Heart right ventricle (tissue), 16 donors: ENCODE measurements around the gene COL4A3. TPM values are rescaled to one million over a fixed set of nuclear protein-coding genes. Genes with fewer than 3 reads are reported as not detected.
"Not testable (repeated sequence)": the region's sequence is repeated elsewhere in the genome, so short reads cannot be mapped to it uniquely, and the experiment has no call there.

Experiments used
- ATAC-seq, 8 donors: fragments of 200-7000 bp; cut with Tn5 transposase; one replicate each; pipeline ENCODE4 v1.9.1; 2020; ENCODE audit warnings: mild to moderate bottlenecking in 8 of 8, moderate library complexity in 8 of 8, moderate number of reproducible peaks in 1 of 8
- DNase-seq, 2 donors: peaks; one replicate each; pipeline ENCODE4 v3.0.0-alpha.2; 2020
- H3K27ac ChIP-seq, 10 donors: fragments of 200-600 bp; sonication (generic) in 2 of 10; one replicate each; pipeline versions ENCODE4 v1.5.0 to v1.8.0; 2020 to 2022; ENCODE audit warnings: mild to moderate bottlenecking in 3 of 10
- H3K27me3 ChIP-seq, 7 donors: fragments of 200-600 bp; one replicate each; pipeline ENCODE4 v1.8.0; 2021 to 2022; ENCODE audit warnings: mild to moderate bottlenecking in 2 of 7
- H3K36me3 ChIP-seq, 9 donors: fragments of 200-600 bp; sonication (generic) in 1 of 9; one replicate each; pipeline versions ENCODE4 v1.5.0 to v1.8.0; 2020 to 2022; ENCODE audit warnings: mild to moderate bottlenecking in 2 of 9
- H3K4me1 ChIP-seq, 9 donors: fragments of 200-600 bp; sonication (generic) in 1 of 9; one replicate each; pipeline versions ENCODE4 v1.5.0 to v1.8.0; 2020 to 2022; ENCODE audit warnings: mild to moderate bottlenecking in 4 of 9
- H3K4me3 ChIP-seq, 10 donors: fragments of 200-600 bp; sonication (generic) in 2 of 10; one replicate each; pipeline versions ENCODE4 v1.5.0 to v1.8.0; 2020 to 2022; ENCODE audit warnings: mild to moderate bottlenecking in 7 of 10, moderate library complexity in 2 of 10
- H3K9me3 ChIP-seq, 11 donors: fragments of 200-600 bp in 10 of 11; sonication (generic) in 2 of 11; one replicate each; pipeline versions ENCODE4 v1.5.0 to v1.8.0; 2013 to 2022; ENCODE audit warnings: mild to moderate bottlenecking in 2 of 11, control low read depth in 1 of 11, moderate library complexity in 1 of 11
- WGBS, 2 donors: extraction: QIAGEN DNeasy Blood & Tissue Kit; methylation state at CpG; one replicate each; pipeline ENCODE4 v1.1.7; 2013; ENCODE audit warnings: inconsistent platforms in 1 of 2; 5-methylcytosine and 5-hydroxymethylcytosine counted together
- intact Hi-C, 10 donors: fragments of 100-400 bp; cut with DNase I; formaldehyde crosslinking; loops; one replicate each; pipeline versions ENCODE4 v1.11.1 to v1.14.2; 2022
- polyA plus RNA-seq, 2 donors: library from polyadenylated mRNA; stranded (reverse); fragments of 200-250 nt; gene quantifications; one replicate each; pipeline ENCODE4 v1.2.3, GENCODE V29; 2013
- total RNA-seq, 10 donors: library from RNA; stranded (reverse); fragmentation: NEBNext Ultra II Directional in 3 of 10; extraction: Animal tissue kit (Norgen Biotek cat#: 25700) in 3 of 10; gene quantifications; one replicate each; pipeline versions ENCODE4 v1.2.1 to v1.2.4, GENCODE V29; 2021 to 2023
- TF ChIP-seq, protein P1 (sequence below), 9 donors: fragments of 200-600 bp; sonication (generic) in 2 of 9; IDR thresholded peaks; one replicate each; pipeline versions ENCODE4 v1.5.0 to v1.8.0; 2021 to 2022; ENCODE audit warnings: antibody characterized with exemption in 9 of 9, mild to moderate bottlenecking in 5 of 9, moderate library complexity in 1 of 9
- donor health status: Arrhythmogenic right ventricular cardiomyopathy.
- donor health status: ischemic (EF 13 %, LVEDD 7.1; RV severe dilation, severe dysfunction).
- donor health status: healthy with polysubstance abuse.
- donor health status: DM: no; HTN: yes; CAD: no.
- donor health status: DM: no; HTN: no; CAD: no.
- donor health status: ischemic (EF 25% LVEDD 6.9; RV normal size, moderate dysfunction).
- donor health status: ischemic (EF 25% LVEDD 5.7; RV mildly dilated, moderate dysfunction).
- donor health status: healthy.
- donor health status: DM: yes; HTN: yes; CAD: no.
- donor health status: Ischemic cardiomyopathy.
- donor health status: ischemic (EF 35%, LVEDD 5.7; RV mildly dilated, moderate dysfunction).
- donor health status: nonischemic (EF 11% LVEDD 7.7; RV severe dilation, severe dysfunction).
- donor health status: DM: yes; HTN: yes; CAD: no.
- donor health status: PGD.
- donor health status: ischemic (EF 29% LVEDD 5.4; RV normal size, mild dysfunction).
- donor health status: nonischemic (EF 23%, LVEDD 6.1; RV moderate dilation, normal function).

The COL4A3 gene
- total and polyA plus RNA-seq, 12 donors = 0.91 to 6.2 (median 2.3) TPM

DNA sequence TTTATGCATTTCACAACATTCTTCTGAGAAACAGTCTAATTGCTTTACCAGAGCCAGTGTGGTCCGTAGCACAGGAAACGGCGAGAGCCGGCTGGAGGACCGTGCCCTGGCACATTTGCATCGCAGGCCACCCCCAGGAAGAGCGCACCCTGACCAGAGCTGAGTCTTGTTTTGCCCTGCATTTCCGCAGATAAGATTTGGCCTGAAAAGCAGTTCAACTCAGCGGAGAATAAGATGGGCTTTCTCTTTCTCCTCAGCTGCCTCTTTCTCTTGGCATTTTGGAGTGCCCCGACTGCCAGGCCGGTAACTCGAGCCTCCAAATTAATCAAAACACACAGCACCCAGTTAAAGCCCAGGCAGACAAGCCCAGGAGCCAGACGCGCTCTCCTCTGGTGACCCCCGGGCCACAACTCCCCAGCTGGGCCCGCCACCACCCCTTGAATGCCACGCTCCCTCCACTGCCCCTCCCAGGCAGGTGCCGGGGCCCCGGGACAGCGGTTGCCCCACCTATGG lies 883 bp upstream of the COL4A3 start:
- peaks cover 0 to 12% (median 0%) of the 10 kb centered on the region in 11 donors for H3K9me3 ChIP-seq
- H3K36me3 ChIP-seq = no peaks in the 10 kb centered on the region
- peak overlapping the region; percentile 60 to 88 (median 76) for H3K27ac ChIP-seq
- peak overlapping the region; percentile 64 to 83 (median 72) for H3K4me3 ChIP-seq
- 0 to 1% methylated on average over 20 of the region's 20 CpGs for WGBS, 2 donors
- peaks cover 0 to 36% (median 10%) of the 10 kb centered on the region in 7 donors for H3K27me3 ChIP-seq
- intact Hi-C loops = no loop called here
- H3K4me1 ChIP-seq = peaks cover 0 to 25% (median 3%) of the 10 kb centered on the region in 9 donors
- DNase-seq (no peak), ATAC-seq (peak; percentile 4 to 62 (median 54))
- TF ChIP-seq, protein P1, sequence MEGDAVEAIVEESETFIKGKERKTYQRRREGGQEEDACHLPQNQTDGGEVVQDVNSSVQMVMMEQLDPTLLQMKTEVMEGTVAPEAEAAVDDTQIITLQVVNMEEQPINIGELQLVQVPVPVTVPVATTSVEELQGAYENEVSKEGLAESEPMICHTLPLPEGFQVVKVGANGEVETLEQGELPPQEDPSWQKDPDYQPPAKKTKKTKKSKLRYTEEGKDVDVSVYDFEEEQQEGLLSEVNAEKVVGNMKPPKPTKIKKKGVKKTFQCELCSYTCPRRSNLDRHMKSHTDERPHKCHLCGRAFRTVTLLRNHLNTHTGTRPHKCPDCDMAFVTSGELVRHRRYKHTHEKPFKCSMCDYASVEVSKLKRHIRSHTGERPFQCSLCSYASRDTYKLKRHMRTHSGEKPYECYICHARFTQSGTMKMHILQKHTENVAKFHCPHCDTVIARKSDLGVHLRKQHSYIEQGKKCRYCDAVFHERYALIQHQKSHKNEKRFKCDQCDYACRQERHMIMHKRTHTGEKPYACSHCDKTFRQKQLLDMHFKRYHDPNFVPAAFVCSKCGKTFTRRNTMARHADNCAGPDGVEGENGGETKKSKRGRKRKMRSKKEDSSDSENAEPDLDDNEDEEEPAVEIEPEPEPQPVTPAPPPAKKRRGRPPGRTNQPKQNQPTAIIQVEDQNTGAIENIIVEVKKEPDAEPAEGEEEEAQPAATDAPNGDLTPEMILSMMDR (IDR thresholded peaks at IDR 0.05) = no peak

DNA sequence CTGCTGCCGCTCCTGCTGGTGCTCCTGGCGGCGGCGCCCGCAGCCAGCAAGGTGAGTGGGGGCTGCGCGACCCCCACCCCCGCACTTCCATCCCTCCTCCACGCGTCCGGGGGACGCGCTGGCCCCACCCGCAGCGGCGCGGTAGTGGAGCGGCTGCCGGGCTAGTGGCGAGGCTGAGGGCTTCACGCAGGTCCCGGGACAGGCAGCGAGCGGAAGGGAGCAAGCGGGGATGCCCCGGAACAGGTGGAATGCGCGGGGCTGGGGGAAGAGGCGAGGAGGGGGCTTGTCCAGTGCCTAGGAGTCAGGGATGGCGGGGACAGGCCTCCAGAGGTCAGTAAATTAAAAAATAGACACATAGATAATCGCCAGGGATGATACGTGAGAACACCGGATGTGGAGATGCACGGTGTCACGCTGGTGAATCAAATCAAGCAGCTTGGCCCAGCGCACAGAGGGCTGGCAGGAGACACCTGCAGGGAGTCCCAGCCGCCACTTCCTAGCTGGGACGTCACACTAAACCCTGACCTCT lies 403 bp downstream of the COL4A3 start:
- TF ChIP-seq, protein P1 (IDR thresholded peaks at IDR 0.05) = no peak
- intact Hi-C loops = no loop called here
- H3K36me3 ChIP-seq = no peaks in the 10 kb centered on the region
- DNase-seq = peak in 1 of 2 donors; percentile 20
- peaks cover 0 to 36% (median 10%) of the 10 kb centered on the region in 7 donors for H3K27me3 ChIP-seq
- WGBS, 2 donors = 2% methylated on average over 36 to 38 of the region's 38 CpGs
- H3K4me1 ChIP-seq = peaks cover 0 to 25% (median 3%) of the 10 kb centered on the region in 9 donors
- H3K27ac ChIP-seq = peak overlapping the region; percentile 34 to 88 (median 76)
- peak in 6 of 8 donors; percentile 15 to 52 (median 39) for ATAC-seq
- H3K4me3 ChIP-seq = peak overlapping the region; percentile 64 to 83 (median 72)
- H3K9me3 ChIP-seq = peaks cover 0 to 10% (median 0%) of the 10 kb centered on the region in 11 donors

DNA sequence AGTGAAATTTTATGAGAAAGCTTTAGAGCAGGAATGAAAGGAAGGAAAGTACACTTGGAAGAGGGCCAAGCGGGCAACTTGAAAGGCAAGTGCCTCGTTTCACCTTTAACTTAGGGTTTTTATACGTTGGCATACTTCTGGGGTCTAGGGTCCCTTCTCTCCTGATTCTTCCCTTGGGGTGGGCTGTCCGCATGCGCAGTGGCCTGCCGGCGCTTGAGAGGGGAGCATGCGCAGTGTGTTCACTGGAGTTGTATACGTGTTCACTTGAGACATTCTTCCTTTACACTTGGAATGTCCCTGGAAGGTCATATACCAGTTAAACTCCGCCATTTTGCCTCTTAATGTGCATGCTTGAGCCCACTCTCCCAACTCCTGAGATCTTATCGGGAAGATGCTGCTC lies 7.4 kb downstream of the COL4A3 start:
- DNase-seq, ATAC-seq, H3K9me3 ChIP-seq, H3K27ac ChIP-seq, intact Hi-C loops, H3K27me3 ChIP-seq, H3K4me3 ChIP-seq, H3K36me3 ChIP-seq, H3K4me1 ChIP-seq: not testable (repeated sequence)
- WGBS, 2 donors = 91 to 92% methylated on average over 11 of the region's 11 CpGs

DNA sequence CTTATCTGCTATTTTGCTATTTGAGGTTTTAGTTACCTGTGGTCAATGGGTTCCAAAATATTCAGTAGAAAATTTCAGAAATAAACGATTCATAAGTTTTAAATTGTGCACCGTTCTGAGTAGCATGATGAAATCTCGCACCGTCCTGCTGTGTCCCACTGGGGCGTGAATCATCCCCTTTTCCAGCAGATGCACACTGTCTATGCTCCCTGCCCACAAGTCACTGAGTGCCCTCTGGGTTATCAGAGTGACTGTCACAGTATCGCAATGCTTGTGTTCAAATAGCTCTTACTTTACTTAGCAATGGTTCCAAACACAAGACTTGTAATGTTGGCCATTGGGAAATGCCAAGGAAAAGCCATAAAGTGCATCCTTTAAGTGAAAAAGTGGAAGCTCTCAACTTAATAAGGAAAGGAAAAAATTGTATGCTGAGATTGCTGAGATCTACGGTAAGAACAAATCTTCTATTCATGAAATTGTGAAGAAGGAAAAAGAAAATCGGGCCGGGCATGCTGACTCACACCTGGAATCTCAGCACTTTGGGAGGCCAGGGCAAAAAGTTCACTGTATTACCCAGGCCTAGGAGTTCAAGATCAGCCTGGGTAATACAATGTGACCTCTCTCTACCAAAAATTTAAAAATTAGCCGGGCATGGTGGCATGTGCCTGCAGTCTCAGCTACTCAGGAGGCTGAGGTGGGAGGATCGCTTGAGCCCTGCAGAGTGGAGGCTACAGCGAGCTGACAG lies 13.3 kb downstream of the COL4A3 start:
- DNase-seq = no peak
- intact Hi-C loops = no loop called here
- no peak for ATAC-seq
- Histone ChIP-seq H3K9me3 (no peaks in the 10 kb centered on the region), H3K4me1 (peaks cover 0 to 16% (median 5%) of the 10 kb centered on the region in 9 donors), H3K27ac (peak overlapping the region in 3 of 10 donors; percentile 30 to 59 (median 32)), H3K36me3 (no peaks in the 10 kb centered on the region), H3K27me3 (no peaks in the 10 kb centered on the region), H3K4me3 (no peak overlapping the region)
- TF ChIP-seq, protein P1 (IDR thresholded peaks at IDR 0.05) = no peak
- 93 to 95% methylated on average over 12 of the region's 12 CpGs for WGBS, 2 donors
